IMR-90 (cell line): ENCODE data around the gene CLDN7. TPM values are rescaled to one million over a fixed set of nuclear protein-coding genes. Genes with fewer than 3 reads are reported as not detected.
A peak's percentile ranks its signal among the peaks of the same experiment; 100 is the strongest.

Source experiments
- ATAC-seq: fragments of 200-7000 bp; cut with Tn5 transposase; 2 replicates; pipeline ENCODE4 v1.9.1; 2020; ENCODE audit warnings: low read depth, mild to moderate bottlenecking, moderate library complexity
- BruUV-seq: library from RNA; stranded (reverse); fragments of 400-500 nt; replicated peaks from 2 replicates; lab custom pipeline; 2021; lab: Mats Ljungman, UMichigan
- CTCF ChIA-PET: fragments of 300-600 bp; formaldehyde crosslinking; extraction: SDS; loops from one replicate; lab custom pipeline; 2021; ENCODE audit warnings: antibody characterized with exemption; lab: Yijun Ruan, JAX
- POLR2A ChIA-PET: fragments of 300-600 bp; sonication (Branson Sonifier 250); formaldehyde crosslinking; loops from one replicate; lab custom pipeline; 2022; ENCODE audit warnings: antibody characterized with exemption; ENCODE audit not compliant: unreplicated experiment; lab: Charles Lee
- DNase-seq: peaks from one replicate; pipeline ENCODE4 v3.0.0; 2013
- H2AFZ ChIP-seq: replicated peaks from 2 replicates; pipeline ENCODE3; 2013; ENCODE audit warnings: low read length, mild to moderate bottlenecking; ENCODE audit not compliant: poor library complexity
- H2AK5ac ChIP-seq: 2 replicates; pipeline ENCODE4 v1.6.1; 2013; ENCODE audit warnings: low read depth, low read length, inconsistent platforms
- H2AK9ac ChIP-seq: replicated peaks from 2 replicates; pipeline ENCODE3; 2013; ENCODE audit warnings: mild to moderate bottlenecking, low read depth, low read length, moderate library complexity; ENCODE audit not compliant: poor library complexity
- H2BK120ac ChIP-seq: 2 replicates; pipeline ENCODE4 v1.6.1; 2013; ENCODE audit warnings: low read depth, low read length, inconsistent platforms
- H2BK15ac ChIP-seq: 3 replicates; pipeline ENCODE4 v1.6.1; 2013; ENCODE audit warnings: low read depth, low read length, inconsistent platforms
- H2BK20ac ChIP-seq: 2 replicates; pipeline ENCODE4 v1.6.1; 2013; ENCODE audit warnings: low read depth, mild to moderate bottlenecking, inconsistent platforms, low read length, moderate library complexity
- H2BK5ac ChIP-seq: 2 replicates; pipeline ENCODE4 v1.6.1; 2013; ENCODE audit warnings: mild to moderate bottlenecking, low read depth, low read length, inconsistent platforms; ENCODE audit not compliant: poor library complexity, severe bottlenecking
- H3K14ac ChIP-seq: replicated peaks from 2 replicates; pipeline ENCODE4 v1.6.1; 2013; ENCODE audit warnings: low read depth, low read length, inconsistent platforms
- H3K18ac ChIP-seq: 2 replicates; pipeline ENCODE4 v1.6.1; 2013; ENCODE audit warnings: low read depth, low read length, control low read depth
- H3K23ac ChIP-seq: 2 replicates; pipeline ENCODE4 v1.6.1; 2013; ENCODE audit warnings: low read depth, low read length, inconsistent platforms
- H3K27ac ChIP-seq: 2 replicates; pipeline ENCODE4 v1.5.1; 2013; ENCODE audit warnings: mild to moderate bottlenecking, control low read depth, low read length; ENCODE audit not compliant: insufficient read depth
- H3K27me3 ChIP-seq: 2 replicates; pipeline ENCODE4 v1.6.1; 2013; ENCODE audit warnings: low read length; ENCODE audit not compliant: control insufficient read depth, insufficient read depth
- H3K36me3 ChIP-seq: 2 replicates; pipeline ENCODE4 v1.6.1; 2013; ENCODE audit warnings: low read length, mixed read lengths; ENCODE audit not compliant: control insufficient read depth, insufficient read depth
- H3K4ac ChIP-seq: 2 replicates; pipeline ENCODE4 v1.6.1; 2013; ENCODE audit warnings: low read depth, low read length, inconsistent platforms
- H3K4me1 ChIP-seq: 2 replicates; pipeline ENCODE4 v1.6.1; 2013; ENCODE audit warnings: low read length, mixed read lengths; ENCODE audit not compliant: control insufficient read depth, insufficient read depth
- H3K4me2 ChIP-seq: 2 replicates; pipeline ENCODE4 v1.6.1; 2013; ENCODE audit warnings: low read depth, mild to moderate bottlenecking, control low read depth, low read length, moderate library complexity
- H3K4me3 ChIP-seq: 2 replicates; pipeline ENCODE4 v1.5.1; 2013; ENCODE audit warnings: low read depth, mild to moderate bottlenecking, control low read depth, low read length, moderate library complexity; ENCODE audit not compliant: insufficient read depth
- H3K56ac ChIP-seq: 2 replicates; pipeline ENCODE4 v1.6.1; 2013; ENCODE audit warnings: low read length, inconsistent platforms; ENCODE audit not compliant: insufficient read depth; ENCODE audit errors: extremely low read depth
- H3K79me1 ChIP-seq, 2 experiments: 2 replicates each; pipeline ENCODE4 v1.6.1; 2013; ENCODE audit warnings: low read length in 2 of 2, inconsistent platforms in 1 of 2, low read depth in 1 of 2
- H3K9ac ChIP-seq: 2 replicates; pipeline ENCODE4 v1.6.1; 2013; ENCODE audit warnings: low read depth, low read length, control low read depth
- H3K9me1 ChIP-seq: 2 replicates; pipeline ENCODE4 v1.6.1; 2013; ENCODE audit warnings: low read length, inconsistent platforms; ENCODE audit not compliant: insufficient read depth
- H3K9me3 ChIP-seq: 2 replicates; pipeline ENCODE4 v1.6.1; 2013; ENCODE audit warnings: low read length; ENCODE audit not compliant: control insufficient read depth, insufficient read depth
- H4K20me1 ChIP-seq: 2 replicates; pipeline ENCODE4 v1.6.1; 2013; ENCODE audit warnings: low read length, inconsistent platforms; ENCODE audit not compliant: insufficient read depth
- H4K5ac ChIP-seq: 2 replicates; pipeline ENCODE4 v1.6.1; 2013; ENCODE audit warnings: mild to moderate bottlenecking, low read depth, low read length, control low read depth
- H4K8ac ChIP-seq, 2 experiments: 2 replicates each; pipeline ENCODE4 v1.6.1; 2013; ENCODE audit warnings: low read depth in 2 of 2, low read length in 2 of 2, control low read depth in 1 of 2, inconsistent platforms in 1 of 2
- H4K91ac ChIP-seq: 2 replicates; pipeline ENCODE4 v1.6.1; 2013; ENCODE audit warnings: low read depth, low read length, inconsistent platforms; ENCODE audit not compliant: insufficient read depth
- BHLHE40 ChIP-seq: fragments of 150-350 bp; IDR thresholded peaks from 2 replicates; pipeline ENCODE4 v1.6.1; 2016; ENCODE audit warnings: mild to moderate bottlenecking, low read depth, low read length
- CEBPB ChIP-seq: IDR thresholded peaks from 2 replicates; pipeline ENCODE4 v1.6.1; 2012; ENCODE audit warnings: low read depth, low read length, improper control_type of control experiment
- CHD1 ChIP-seq: IDR thresholded peaks from 2 replicates; pipeline ENCODE4 v1.6.1; 2012; ENCODE audit warnings: low read depth, low read length, improper control_type of control experiment
- CTCF ChIP-seq: conservative IDR thresholded peaks from 2 replicates; pipeline ENCODE4 v1.5.1; 2012; ENCODE audit warnings: mild to moderate bottlenecking, low read depth, low read length, improper control_type of control experiment
- ELK1 ChIP-seq: fragments of 150-350 bp; IDR thresholded peaks from 2 replicates; pipeline ENCODE4 v1.6.1; 2016; ENCODE audit warnings: low read depth, mild to moderate bottlenecking, low read length, moderate library complexity, borderline replicate concordance
- FOS ChIP-seq: fragments of 150-350 bp; IDR thresholded peaks from 2 replicates; pipeline ENCODE4 v1.6.1; 2016; ENCODE audit warnings: low read depth, low read length
- MAFK ChIP-seq: IDR thresholded peaks from 2 replicates; pipeline ENCODE4 v1.6.1; 2012; ENCODE audit warnings: low read depth, low read length, improper control_type of control experiment
- MAZ ChIP-seq: IDR thresholded peaks from 2 replicates; pipeline ENCODE4 v1.6.1; 2012; ENCODE audit warnings: low read depth, mild to moderate bottlenecking, low read length, improper control_type of control experiment, moderate library complexity, borderline replicate concordance
- MXI1 ChIP-seq: IDR thresholded peaks from 2 replicates; pipeline ENCODE4 v1.6.1; 2012; ENCODE audit warnings: low read depth, mild to moderate bottlenecking, low read length, moderate library complexity, borderline replicate concordance
- RAD21 ChIP-seq: IDR thresholded peaks from 2 replicates; pipeline ENCODE4 v1.6.1; 2012; ENCODE audit warnings: low read length, improper control_type of control experiment
- RCOR1 ChIP-seq: IDR thresholded peaks from 2 replicates; pipeline ENCODE4 v1.6.1; 2012; ENCODE audit warnings: mild to moderate bottlenecking, low read length, improper control_type of control experiment; ENCODE audit not compliant: insufficient replicate concordance
- SMC3 ChIP-seq: fragments of 150-350 bp; IDR thresholded peaks from 2 replicates; pipeline ENCODE4 v1.6.1; 2016; ENCODE audit warnings: low read depth, mild to moderate bottlenecking, antibody characterized with exemption, low read length, moderate library complexity
- USF2 ChIP-seq: fragments of 150-350 bp; IDR thresholded peaks from 2 replicates; pipeline ENCODE4 v1.6.1; 2017; ENCODE audit warnings: mild to moderate bottlenecking, antibody characterized with exemption, low read length, low read depth
- WGBS, 2 experiments: methylation state at CpG; one replicate each; pipeline versions ENCODE4 v1.1.5 to v1.1.7; 2013; ENCODE audit warnings: missing lambda C conversion rate in 2 of 2; ENCODE audit not compliant: insufficient read length in 1 of 2; ENCODE audit errors: extremely low coverage in 2 of 2; 5-methylcytosine and 5-hydroxymethylcytosine counted together
- dilution Hi-C: fragments of 300-500 bp; cut with HindIII; formaldehyde crosslinking; loops from one replicate; pipeline ENCODE4 v1.14.3; 2018; ENCODE audit warnings: low sequenced_read_pairs; ENCODE audit not compliant: unreplicated experiment
- in situ Hi-C: fragments of 300-500 bp; cut with MboI; formaldehyde crosslinking; loops from 3 replicates; pipeline ENCODE4 v1.14.3; 2019; ENCODE audit warnings: low sequenced_read_pairs, inconsistent platforms, mixed read lengths
- intact Hi-C: fragments of 100-400 bp; cut with micrococcal nuclease; formaldehyde crosslinking; loops from 2 replicates; pipeline ENCODE4 v1.10.0; 2022
- polyA plus RNA-seq, 3 experiments: library from polyadenylated mRNA; depleted of rRNA; stranded (reverse); fragments of >200 nt; gene quantifications; 2 replicates each; pipeline ENCODE4 v1.2.3, GENCODE V29; 2012; ENCODE audit warnings: low replicate concordance in 1 of 3
- total RNA-seq: library from RNA; depleted of rRNA; stranded (reverse); fragments of >200 nt; gene quantifications from 2 replicates; pipeline ENCODE4 v1.2.3, GENCODE V29; 2012

CLDN7 gene
- total and polyA plus RNA-seq, 2 of the 4 experiments (the other 2 are of a cell fraction) = 1.4 TPM

- ChIA-PET POLR2A (interaction anchor here (1.1 to 1.4 kb wide), 2 partner anchors 9 to 22 kb away, joined by 3 to 4 read pairs; partner anchors contain the start of gene CTDNEP1), CTCF (no interaction called here)
- peaks cover 13 to 49% of the 10 kb centered on the region in 2 experiments for H3K79me1 ChIP-seq
- H3K9me3 ChIP-seq = no peaks in the 10 kb centered on the region
- intact Hi-C loops = no loop called here
- H4K8ac ChIP-seq = peak overlapping the region; percentile 80 to 100
- H4K91ac ChIP-seq = peak overlapping the region; percentile 98
- H3K18ac ChIP-seq = peak overlapping the region; percentile 99
- peak overlapping the region; percentile 95 for H3K4me2 ChIP-seq
- ATAC-seq (peak; percentile 15), DNase-seq (peak; percentile 95)
- no peaks in the 10 kb centered on the region for H3K9me1 ChIP-seq
- dilution Hi-C loops = no loop called here
- WGBS, 2 experiments = 0% methylated on average over 40 of the region's 49 CpGs; no CpG with 5 or more reads in 1 of the 2 experiments
- H4K20me1 ChIP-seq = peaks cover 7% of the 10 kb centered on the region; the same call in 1 of the 2 replicates
- H2BK15ac ChIP-seq = peak overlapping the region; percentile 93; the same call in 1 of the 3 replicates
- H3K4ac ChIP-seq = peak overlapping the region; percentile 99
- H2BK120ac ChIP-seq = peak overlapping the region; percentile 97
- H2BK5ac ChIP-seq = peak overlapping the region; percentile 98
- H3K56ac ChIP-seq = peak overlapping the region; percentile 99
- peak overlapping the region; percentile 92 for H2AK9ac ChIP-seq
- H2AK5ac ChIP-seq = peak overlapping the region; percentile 77
- H3K27ac ChIP-seq = peak overlapping the region; percentile 90
- H4K5ac ChIP-seq = peak overlapping the region; percentile 98
- H3K4me1 ChIP-seq = peaks cover 8% of the 10 kb centered on the region
- in situ Hi-C loops = loop anchor here (25.0 kb wide), 1 partner anchor 919 kb away; the partner anchor contains the start of genes PER1 and VAMP2
- H2AFZ ChIP-seq = peak overlapping the region; percentile 90
- peak overlapping the region; percentile 99 for H3K23ac ChIP-seq
- H3K9ac ChIP-seq = peak overlapping the region; percentile 92
- H3K27me3 ChIP-seq = no peaks in the 10 kb centered on the region
- peak overlapping the region; percentile 90 for H3K4me3 ChIP-seq
- peak overlapping the region; percentile 100 for H3K14ac ChIP-seq
- no TSS peak for BruUV-seq
- H3K36me3 ChIP-seq = peaks cover 28% of the 10 kb centered on the region
- H2BK20ac ChIP-seq = peak overlapping the region; percentile 75
- no peak; the same call in 1 of the 2 replicates for TF ChIP-seq RAD21
- no peak for TF ChIP-seq CEBPB
- no peak for TF ChIP-seq CTCF
- peak; percentile 89 for TF ChIP-seq MAZ
- peak; percentile 82; the same call in 1 of the 2 replicates for TF ChIP-seq MXI1
- no peak for TF ChIP-seq ELK1
- TF ChIP-seq SMC3 = no peak
- no peak for TF ChIP-seq MAFK
- no peak for TF ChIP-seq CHD1
- TF ChIP-seq FOS = peak; percentile 34; the same call in 1 of the 2 replicates
- TF ChIP-seq USF2 = peak; percentile 99
- TF ChIP-seq RCOR1 = no peak
- peak; percentile 92 for TF ChIP-seq BHLHE40
Measured at GRCh38 chr17:7242717-7243452, 19.4 kb downstream of the CLDN7 start.
